Measurements from ENCODE around the gene ABCA10.

DNA sequence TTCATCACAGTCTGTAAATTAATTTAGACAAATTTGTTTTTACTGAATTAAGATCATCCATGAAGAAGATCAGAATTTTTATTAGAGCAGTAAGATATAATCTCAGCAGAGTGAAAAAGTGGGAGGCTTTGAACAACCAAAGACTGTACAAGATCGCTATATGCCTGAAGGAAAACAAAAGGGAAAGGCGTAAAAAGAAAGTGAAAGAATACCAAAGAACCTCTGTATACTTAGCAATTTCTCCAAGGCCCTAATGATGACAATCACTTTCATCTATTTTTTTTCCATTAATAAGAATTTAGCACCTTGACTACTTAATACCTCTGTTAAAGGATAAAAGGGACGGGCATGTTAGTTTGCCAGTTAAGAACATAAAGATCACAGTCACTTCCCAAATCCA lies 38.6 kb upstream of the ABCA10 start:
- TF ChIP-seq, protein P1, sequence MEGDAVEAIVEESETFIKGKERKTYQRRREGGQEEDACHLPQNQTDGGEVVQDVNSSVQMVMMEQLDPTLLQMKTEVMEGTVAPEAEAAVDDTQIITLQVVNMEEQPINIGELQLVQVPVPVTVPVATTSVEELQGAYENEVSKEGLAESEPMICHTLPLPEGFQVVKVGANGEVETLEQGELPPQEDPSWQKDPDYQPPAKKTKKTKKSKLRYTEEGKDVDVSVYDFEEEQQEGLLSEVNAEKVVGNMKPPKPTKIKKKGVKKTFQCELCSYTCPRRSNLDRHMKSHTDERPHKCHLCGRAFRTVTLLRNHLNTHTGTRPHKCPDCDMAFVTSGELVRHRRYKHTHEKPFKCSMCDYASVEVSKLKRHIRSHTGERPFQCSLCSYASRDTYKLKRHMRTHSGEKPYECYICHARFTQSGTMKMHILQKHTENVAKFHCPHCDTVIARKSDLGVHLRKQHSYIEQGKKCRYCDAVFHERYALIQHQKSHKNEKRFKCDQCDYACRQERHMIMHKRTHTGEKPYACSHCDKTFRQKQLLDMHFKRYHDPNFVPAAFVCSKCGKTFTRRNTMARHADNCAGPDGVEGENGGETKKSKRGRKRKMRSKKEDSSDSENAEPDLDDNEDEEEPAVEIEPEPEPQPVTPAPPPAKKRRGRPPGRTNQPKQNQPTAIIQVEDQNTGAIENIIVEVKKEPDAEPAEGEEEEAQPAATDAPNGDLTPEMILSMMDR (IDR thresholded peaks at IDR 0.05; ENCODE audit: low read depth, low read length, missing input control): no peak
- TF ChIP-seq REST (IDR thresholded peaks at IDR 0.05) (no peak), SP1 (IDR thresholded peaks at IDR 0.05) (no peak), MAX (IDR thresholded peaks at IDR 0.05) (no peak), GABPA (IDR thresholded peaks at IDR 0.05 in 1 of 2, conservative IDR thresholded peaks at IDR 0.05 in 1 of 2) (no peak), JUND (IDR thresholded peaks at IDR 0.05) (no peak), RAD21 (IDR thresholded peaks at IDR 0.05) (no peak), EGR1 (IDR thresholded peaks at IDR 0.05; ENCODE audit: low read depth in 2 of 2) (no peak)
- TF ChIP-seq, protein P2, sequence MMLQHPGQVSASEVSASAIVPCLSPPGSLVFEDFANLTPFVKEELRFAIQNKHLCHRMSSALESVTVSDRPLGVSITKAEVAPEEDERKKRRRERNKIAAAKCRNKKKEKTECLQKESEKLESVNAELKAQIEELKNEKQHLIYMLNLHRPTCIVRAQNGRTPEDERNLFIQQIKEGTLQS (IDR thresholded peaks at IDR 0.05): no peak
- TF ChIP-seq, protein P3, sequence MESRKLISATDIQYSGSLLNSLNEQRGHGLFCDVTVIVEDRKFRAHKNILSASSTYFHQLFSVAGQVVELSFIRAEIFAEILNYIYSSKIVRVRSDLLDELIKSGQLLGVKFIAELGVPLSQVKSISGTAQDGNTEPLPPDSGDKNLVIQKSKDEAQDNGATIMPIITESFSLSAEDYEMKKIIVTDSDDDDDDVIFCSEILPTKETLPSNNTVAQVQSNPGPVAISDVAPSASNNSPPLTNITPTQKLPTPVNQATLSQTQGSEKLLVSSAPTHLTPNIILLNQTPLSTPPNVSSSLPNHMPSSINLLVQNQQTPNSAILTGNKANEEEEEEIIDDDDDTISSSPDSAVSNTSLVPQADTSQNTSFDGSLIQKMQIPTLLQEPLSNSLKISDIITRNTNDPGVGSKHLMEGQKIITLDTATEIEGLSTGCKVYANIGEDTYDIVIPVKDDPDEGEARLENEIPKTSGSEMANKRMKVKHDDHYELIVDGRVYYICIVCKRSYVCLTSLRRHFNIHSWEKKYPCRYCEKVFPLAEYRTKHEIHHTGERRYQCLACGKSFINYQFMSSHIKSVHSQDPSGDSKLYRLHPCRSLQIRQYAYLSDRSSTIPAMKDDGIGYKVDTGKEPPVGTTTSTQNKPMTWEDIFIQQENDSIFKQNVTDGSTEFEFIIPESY (IDR thresholded peaks at IDR 0.05): no peak

All from liver (tissue), 3 donors.